GM20000 (cell line): ENCODE data around the gene ERC1.

Experiments used
- DNase-seq: peaks from one replicate; pipeline ENCODE4 v3.0.0; 2012; ENCODE audit warnings: low spot score
- TF ChIP-seq, protein P1 (sequence below): IDR thresholded peaks from 2 replicates; pipeline ENCODE4 v1.5.1; 2012; ENCODE audit warnings: mild to moderate bottlenecking, control low read depth; ENCODE audit errors: extremely low read depth, missing control alignments

Gene ERC1

DNA sequence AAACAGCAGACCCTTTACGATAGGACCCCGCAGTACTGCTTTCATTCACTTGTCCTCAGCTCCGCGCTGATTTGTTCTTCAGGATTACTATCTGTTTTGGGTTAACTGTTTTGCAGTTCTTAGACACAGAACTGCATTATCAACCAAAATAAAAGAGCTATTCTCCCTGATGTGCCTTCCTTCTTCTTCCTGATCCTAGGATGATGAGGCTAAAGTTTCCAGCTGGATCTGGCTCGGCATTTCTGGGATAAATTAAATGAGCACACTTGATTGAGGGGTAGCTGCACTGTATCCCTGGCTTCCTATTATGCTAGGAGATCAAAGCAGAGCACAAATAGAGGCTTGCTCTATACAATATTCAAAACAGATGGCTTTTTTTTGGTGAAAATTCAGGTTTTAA lies 437.6 kb downstream of the ERC1 start:
- TF ChIP-seq, protein P1, sequence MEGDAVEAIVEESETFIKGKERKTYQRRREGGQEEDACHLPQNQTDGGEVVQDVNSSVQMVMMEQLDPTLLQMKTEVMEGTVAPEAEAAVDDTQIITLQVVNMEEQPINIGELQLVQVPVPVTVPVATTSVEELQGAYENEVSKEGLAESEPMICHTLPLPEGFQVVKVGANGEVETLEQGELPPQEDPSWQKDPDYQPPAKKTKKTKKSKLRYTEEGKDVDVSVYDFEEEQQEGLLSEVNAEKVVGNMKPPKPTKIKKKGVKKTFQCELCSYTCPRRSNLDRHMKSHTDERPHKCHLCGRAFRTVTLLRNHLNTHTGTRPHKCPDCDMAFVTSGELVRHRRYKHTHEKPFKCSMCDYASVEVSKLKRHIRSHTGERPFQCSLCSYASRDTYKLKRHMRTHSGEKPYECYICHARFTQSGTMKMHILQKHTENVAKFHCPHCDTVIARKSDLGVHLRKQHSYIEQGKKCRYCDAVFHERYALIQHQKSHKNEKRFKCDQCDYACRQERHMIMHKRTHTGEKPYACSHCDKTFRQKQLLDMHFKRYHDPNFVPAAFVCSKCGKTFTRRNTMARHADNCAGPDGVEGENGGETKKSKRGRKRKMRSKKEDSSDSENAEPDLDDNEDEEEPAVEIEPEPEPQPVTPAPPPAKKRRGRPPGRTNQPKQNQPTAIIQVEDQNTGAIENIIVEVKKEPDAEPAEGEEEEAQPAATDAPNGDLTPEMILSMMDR: no peak
- DNase-seq: no peak

DNA sequence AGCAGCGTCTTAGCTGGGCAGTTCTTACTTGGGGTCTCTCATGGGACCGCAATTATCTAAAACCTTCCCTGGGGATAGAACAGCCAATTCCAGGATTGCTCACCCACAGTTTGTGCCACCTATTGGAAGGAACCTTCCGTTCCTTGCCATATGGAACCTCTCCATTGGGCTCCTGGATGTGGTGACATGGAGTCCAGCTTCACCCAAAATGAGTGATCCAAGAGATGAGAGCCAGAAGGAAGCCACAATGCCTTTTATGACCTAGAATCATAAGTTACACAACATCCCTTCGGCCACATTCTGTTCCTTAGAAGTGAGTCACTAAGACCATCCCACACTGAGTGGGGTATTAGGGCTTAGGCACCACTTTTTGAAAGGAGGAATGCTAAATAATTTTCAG lies 439.0 kb downstream of the ERC1 start:
- TF ChIP-seq, protein P1: no peak
- DNase-seq: no peak

DNA sequence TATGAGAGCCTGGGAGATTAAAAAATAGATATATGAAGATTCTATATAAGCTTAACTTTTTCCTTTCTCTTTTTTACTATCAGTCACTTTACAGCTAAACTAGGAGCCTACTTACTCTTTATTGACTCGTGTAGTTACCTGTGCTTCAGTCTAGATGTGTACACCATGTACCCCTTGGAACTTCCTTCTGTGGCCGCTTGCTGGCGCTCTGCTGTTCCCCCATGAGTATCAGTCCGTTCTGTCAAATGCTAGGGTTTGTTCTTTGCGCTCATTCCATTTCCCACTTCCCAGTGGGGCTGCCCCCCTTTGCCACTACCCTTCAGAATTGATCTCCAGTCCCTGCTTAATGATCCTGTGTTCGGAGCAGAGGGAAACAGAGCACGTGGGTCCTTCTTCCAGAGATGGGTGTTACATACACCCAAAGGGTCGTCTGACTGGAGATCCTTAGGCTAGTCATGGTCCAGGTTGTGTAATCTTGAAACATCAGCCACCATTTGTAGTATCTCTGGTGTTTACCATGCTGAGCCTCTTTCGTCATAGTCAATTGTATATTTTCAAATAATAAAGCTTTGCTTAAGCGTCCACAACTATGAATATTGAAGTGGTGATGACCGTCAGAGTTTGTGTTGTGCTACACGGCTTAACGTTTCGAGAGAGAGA lies 443.4 kb downstream of the ERC1 start:
- TF ChIP-seq, protein P1: no peak
- no peak for DNase-seq

DNA sequence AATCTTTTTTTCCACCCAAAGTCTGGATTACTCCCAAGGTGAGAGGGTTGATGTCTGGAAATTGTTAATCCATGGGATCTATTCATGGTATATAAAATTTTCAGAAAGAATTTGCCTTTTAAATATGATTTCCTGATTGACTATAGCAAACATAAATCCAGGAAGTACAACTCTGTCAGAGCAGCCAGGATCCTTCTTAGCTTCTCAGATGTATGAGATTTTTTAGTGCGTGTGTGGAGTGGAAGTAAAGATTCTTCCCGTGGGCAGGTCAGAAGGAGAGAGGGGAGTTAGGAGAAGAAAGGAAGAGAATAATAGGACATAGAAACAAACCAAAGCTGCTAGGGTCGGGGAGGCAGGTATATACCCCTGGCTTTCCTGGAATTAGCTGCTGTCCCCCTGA lies 444.0 kb downstream of the ERC1 start:
- no peak for DNase-seq
- TF ChIP-seq, protein P1: no peak

DNA sequence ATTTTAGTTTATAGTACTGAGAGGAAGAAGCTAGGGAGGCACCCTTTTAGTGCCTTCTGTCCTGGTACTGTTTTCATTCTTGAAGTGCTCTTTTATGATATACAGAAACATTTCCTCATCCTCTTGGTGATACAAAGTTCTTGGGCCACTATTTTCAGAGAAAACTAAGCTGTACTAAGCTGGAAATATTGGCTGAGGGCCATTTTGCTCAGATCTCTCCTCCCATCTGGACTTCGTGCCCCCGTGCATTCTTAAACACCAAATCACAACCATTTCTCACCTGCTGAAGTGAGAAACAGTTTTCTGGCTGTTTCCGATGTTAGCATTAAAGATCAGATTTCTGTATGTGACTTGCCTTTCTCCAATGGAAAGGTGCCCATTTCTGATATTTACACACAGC lies 444.4 kb downstream of the ERC1 start:
- TF ChIP-seq, protein P1: no peak

DNA sequence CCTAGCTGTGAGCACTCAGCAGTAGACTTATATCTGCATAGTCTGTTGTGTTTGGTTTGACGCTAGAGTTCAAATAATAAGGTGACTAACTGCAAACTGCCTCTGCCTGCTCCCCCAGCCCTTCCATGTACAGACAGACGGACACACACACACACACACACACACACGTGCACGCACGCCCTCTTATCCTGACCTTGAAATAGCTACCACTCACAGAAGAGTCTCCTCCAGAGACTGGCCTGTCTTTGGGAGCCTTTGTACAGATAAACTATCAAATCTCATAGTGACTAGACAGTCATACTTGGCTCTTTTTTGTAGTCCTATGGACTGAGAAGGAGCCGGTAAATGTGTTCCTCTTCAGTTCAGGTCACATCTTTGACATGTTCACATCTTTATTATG lies 445.0 kb downstream of the ERC1 start:
- TF ChIP-seq, protein P1: no peak
- no peak for DNase-seq

More for the DNA sequence above, 444.4 kb downstream of the ERC1 start:
- no peak for DNase-seq

DNA sequence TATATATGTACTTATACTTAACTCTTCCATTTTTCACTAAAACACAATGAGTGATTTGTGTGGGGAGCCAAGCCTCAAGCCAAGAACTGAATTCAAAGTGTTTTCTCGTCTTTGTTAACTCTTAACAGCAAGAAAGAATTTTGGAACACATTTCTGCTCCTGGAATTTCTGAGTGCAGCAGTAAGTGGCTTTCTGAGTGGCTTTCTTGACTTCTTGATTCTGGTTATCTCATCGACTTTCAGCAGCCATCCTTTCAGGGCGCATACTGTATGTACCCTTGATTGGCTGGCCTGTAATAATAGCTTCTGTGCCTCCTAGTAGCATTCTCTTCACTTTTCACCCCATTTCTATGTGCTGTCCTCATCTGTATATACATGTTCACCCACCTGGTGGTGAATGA lies 446.0 kb downstream of the ERC1 start:
- no peak for DNase-seq
- TF ChIP-seq, protein P1: no peak
